ENCODE results near the gene MIS12. TPM values are rescaled to one million over a fixed set of nuclear protein-coding genes. Genes with fewer than 3 reads are reported as not detected.

MIS12 gene
- total RNA-seq, 4 donors from 2014 or later: 8.7 to 17.1 (median 12.3) TPM

DNA sequence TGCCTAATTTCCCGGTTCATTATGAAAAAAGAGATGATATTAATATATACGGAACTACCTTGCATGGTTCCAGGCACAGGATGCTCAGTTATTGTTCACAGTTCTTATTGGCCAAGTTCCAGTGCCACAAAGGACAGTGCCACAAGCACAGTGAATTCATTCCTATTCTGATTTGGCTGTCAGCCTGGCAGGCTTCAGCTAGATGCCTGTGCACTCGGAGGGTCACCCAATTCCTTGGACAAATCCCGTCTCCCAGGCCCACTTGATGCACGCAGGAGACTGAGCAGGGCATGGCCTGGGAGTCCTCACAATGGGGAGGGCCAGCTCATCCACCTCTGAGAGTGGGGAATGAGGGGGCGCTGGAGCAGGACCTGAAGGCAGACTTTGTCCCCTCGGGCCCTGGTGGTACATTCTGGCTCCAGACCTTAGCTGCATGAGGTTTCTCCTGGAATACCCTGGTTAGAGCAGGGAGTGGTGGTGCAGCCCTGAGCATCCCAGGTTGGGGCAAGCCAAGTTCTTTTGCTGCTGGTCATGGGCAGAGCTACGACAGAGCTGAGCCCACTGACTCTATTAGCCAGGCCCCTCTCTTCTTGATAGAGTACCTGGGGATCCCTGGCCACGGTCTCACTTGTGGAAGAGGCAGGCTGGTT lies 41.4 kb downstream of the MIS12 start:
- TF ChIP-seq, protein P1, sequence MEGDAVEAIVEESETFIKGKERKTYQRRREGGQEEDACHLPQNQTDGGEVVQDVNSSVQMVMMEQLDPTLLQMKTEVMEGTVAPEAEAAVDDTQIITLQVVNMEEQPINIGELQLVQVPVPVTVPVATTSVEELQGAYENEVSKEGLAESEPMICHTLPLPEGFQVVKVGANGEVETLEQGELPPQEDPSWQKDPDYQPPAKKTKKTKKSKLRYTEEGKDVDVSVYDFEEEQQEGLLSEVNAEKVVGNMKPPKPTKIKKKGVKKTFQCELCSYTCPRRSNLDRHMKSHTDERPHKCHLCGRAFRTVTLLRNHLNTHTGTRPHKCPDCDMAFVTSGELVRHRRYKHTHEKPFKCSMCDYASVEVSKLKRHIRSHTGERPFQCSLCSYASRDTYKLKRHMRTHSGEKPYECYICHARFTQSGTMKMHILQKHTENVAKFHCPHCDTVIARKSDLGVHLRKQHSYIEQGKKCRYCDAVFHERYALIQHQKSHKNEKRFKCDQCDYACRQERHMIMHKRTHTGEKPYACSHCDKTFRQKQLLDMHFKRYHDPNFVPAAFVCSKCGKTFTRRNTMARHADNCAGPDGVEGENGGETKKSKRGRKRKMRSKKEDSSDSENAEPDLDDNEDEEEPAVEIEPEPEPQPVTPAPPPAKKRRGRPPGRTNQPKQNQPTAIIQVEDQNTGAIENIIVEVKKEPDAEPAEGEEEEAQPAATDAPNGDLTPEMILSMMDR (IDR thresholded peaks at IDR 0.05; ENCODE audit: low read depth): no peak

DNA sequence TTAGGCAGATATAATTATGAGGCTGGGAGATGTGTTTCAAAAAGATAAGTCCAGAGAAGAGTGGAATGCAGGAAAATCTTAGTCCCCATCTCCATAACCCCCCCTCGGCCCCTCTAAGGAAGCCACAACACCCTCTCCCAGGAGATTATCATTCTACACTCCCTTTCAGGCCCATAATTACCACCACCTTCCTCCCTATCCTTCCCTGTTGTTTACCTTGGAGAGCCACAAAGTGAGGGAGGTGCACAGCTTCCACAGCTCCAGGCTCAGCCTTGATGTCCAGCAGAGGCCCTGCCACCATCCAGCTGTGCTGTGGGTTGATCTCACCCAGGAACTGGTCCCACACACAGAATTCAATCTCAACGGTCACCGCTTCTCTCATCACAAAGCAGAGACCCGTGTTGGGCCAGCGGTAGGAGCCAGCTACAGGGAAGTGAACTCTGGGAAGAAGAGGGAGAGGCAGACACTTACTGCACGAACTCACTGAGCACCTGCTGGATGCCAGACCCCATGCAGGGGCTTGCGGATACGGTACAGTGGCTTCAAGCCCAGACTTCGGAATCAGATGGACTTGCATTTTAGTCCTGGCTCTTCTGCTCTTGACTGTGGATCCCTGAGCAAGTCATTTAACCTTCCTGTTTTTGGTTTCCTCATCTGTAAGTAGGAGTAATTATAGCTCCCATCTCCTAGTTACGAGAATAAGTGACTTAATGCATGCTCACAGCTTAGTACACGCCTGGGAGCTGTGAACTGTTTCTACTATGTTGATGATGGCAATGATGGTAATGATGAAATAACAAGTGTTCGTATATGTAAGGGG lies 44.1 kb downstream of the MIS12 start:
- TF ChIP-seq, protein P1 (IDR thresholded peaks at IDR 0.05; ENCODE audit: low read depth): no peak

GRCh38 chr17:5531085-5531418 lies 44.7 kb downstream of the MIS12 start:
- TF ChIP-seq, protein P1 (IDR thresholded peaks at IDR 0.05; ENCODE audit: low read depth): no peak

DNA sequence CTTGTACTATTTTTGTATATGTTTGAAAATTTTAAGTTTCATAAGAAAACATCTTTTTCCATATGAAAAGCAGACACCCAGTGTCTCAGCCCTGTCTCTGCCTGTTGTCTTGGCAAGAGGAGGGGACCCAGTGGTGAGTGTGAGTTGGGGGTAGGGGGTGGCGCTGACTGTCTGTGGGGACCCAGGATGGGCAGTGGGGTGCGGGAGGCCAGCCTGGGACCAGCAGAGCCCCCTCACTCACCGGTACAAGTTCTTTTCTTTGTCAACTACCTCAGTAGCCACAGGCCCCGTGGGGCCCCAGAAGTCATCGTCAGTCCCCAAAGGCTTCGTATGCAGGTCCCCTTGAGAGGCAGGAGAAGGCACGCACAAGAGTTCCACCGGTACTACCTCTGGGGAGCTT lies 46.2 kb downstream of the MIS12 start:
- TF ChIP-seq, protein P1 (IDR thresholded peaks at IDR 0.05; ENCODE audit: low read depth): no peak

DNA sequence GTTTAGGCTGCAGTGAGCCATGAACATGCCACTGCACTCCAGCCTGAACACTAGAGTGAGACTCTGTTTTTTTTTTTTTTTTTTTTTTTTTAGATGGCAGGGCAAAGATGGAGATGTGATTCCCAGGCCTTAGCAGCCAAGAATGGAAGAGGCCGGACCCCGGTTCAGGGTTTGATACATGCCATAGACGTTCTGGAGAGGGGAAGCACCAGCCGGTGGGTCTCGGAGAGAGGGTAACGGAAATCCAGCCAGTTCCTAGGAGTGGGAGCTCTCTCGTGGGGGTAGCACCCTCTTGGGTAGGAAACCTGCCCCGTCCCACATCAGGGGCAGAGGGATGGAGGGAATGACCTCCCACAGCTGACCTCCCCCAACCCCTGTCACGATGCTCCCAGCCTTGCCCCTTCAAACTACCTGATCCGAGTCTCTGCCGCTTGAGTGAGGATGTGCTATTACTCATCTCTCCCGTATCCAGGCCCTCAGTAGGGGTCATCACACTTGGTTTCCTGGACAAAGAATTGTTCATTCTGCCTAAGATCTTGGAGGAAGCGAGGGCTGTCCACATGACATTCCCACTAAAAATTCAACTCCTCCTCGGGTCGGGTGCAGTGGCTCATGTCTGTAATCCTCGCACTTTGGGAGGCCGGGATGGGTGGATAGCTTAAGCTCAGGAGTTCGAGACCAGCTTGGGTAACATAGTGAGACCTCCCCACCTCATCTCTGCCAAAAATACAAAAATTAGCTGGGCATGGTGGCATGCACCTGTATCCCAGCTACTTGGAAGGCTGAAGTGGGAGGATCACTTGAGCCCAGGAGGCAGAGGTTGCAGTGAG lies 47.3 kb downstream of the MIS12 start:
- TF ChIP-seq, protein P1 (IDR thresholded peaks at IDR 0.05; ENCODE audit: low read depth): no peak

DNA sequence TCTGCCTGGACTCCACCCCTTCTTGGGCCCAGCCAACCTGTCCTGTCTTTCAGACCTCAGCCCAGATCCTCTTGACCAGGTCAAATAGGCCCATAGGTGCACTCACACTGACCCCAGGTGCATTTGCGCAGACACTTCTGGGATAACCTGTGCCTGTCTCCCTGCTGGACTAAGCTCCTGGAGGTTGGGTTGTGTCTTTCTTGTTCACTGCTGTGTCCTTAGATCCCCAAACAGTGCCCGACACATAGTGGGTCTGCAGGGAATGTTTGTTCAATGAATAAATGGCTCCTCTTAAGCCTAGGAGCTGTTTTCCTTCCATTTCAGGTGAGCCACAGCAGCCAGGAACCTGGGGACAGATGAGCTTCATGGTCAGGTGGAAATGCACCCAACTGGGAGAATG lies 49.1 kb downstream of the MIS12 start:
- TF ChIP-seq, protein P1 (IDR thresholded peaks at IDR 0.05; ENCODE audit: low read depth): no peak

Measured in subcutaneous adipose tissue (tissue), 4 donors.